Lung (tissue), 10 donors: Measurements from ENCODE around the gene POM121C. TPM values are rescaled to one million over a fixed set of nuclear protein-coding genes. Genes with fewer than 3 reads are reported as not detected.
A peak's percentile ranks its signal among the peaks of the same experiment; 100 is the strongest.
"Not testable (repeated sequence)": the region's sequence is repeated elsewhere in the genome, so short reads cannot be mapped to it uniquely, and the experiment has no call there.

Experiments used
- ATAC-seq: fragments of 200-7000 bp; cut with Tn5 transposase; one replicate; pipeline ENCODE4 v1.9.1; 2020; ENCODE audit warnings: moderate number of reproducible peaks; ENCODE audit not compliant: insufficient read depth, low FRiP score
- DNase-seq, 3 donors: peaks; one replicate each; pipeline ENCODE4 v3.0.0-alpha.2; 2013 to 2017
- H3K27ac ChIP-seq, 2 donors: one replicate each; pipeline ENCODE4 v1.5.1; 2013; ENCODE audit warnings: mild to moderate bottlenecking in 2 of 2, moderate library complexity in 2 of 2, control low read depth in 1 of 2, inconsistent platforms in 1 of 2, low read depth in 1 of 2, low read length in 1 of 2
- H3K27me3 ChIP-seq, 3 donors: one replicate each; pipeline ENCODE4 v1.5.1; 2013; ENCODE audit warnings: low read length in 2 of 3; ENCODE audit not compliant: control insufficient read depth in 3 of 3, insufficient read depth in 3 of 3
- H3K36me3 ChIP-seq, 4 donors: one replicate each; pipeline ENCODE4 v1.5.1; 2013; ENCODE audit warnings: low read length in 4 of 4, mild to moderate bottlenecking in 1 of 4, moderate library complexity in 1 of 4; ENCODE audit not compliant: control insufficient read depth in 4 of 4, insufficient read depth in 4 of 4
- H3K4me1 ChIP-seq, 5 donors: one replicate each; pipeline ENCODE4 v1.5.1; 2013; ENCODE audit warnings: low read length in 5 of 5, mild to moderate bottlenecking in 2 of 5, moderate library complexity in 1 of 5; ENCODE audit not compliant: control insufficient read depth in 5 of 5, insufficient read depth in 5 of 5
- H3K4me3 ChIP-seq: one replicate; pipeline ENCODE4 v1.5.1; 2013; ENCODE audit warnings: mild to moderate bottlenecking, control low read depth, moderate library complexity
- H3K9ac ChIP-seq, 2 donors: one replicate each; pipeline ENCODE4 v1.5.1; 2013; ENCODE audit warnings: low read length in 2 of 2, control low read depth in 1 of 2; ENCODE audit not compliant: insufficient read depth in 1 of 2
- H3K9me3 ChIP-seq, 4 donors: one replicate each; pipeline ENCODE4 v1.5.1; 2013; ENCODE audit warnings: low read length in 3 of 4, mild to moderate bottlenecking in 1 of 4, moderate library complexity in 1 of 4; ENCODE audit not compliant: control insufficient read depth in 4 of 4, insufficient read depth in 3 of 4
- WGBS, 2 donors: extraction: QIAGEN DNeasy Blood & Tissue Kit; methylation state at CpG; one replicate each; pipeline ENCODE4 v1.1.7; 2013; 5-methylcytosine and 5-hydroxymethylcytosine counted together
- polyA plus RNA-seq, 2 donors: library from polyadenylated mRNA; stranded (reverse); fragments of 200-250 nt; gene quantifications; one replicate each; pipeline ENCODE4 v1.2.1, GENCODE V29; 2013
- total RNA-seq, 2 donors: library from RNA; depleted of rRNA in 1 of 2; stranded (reverse); fragments of >200 nt in 1 of 2; gene quantifications; one replicate each; pipeline ENCODE4 v1.2.1, GENCODE V29; 2014 to 2021
- donor health status: Bipolar disorder and iron deficiency.
- donor health status: healthy.
- donor health status: DM: yes; HTN: yes; CAD: no.

Gene POM121C
- total and polyA plus RNA-seq, 4 donors, result 13.2 to 37.4 (median 21.3) TPM

DNA sequence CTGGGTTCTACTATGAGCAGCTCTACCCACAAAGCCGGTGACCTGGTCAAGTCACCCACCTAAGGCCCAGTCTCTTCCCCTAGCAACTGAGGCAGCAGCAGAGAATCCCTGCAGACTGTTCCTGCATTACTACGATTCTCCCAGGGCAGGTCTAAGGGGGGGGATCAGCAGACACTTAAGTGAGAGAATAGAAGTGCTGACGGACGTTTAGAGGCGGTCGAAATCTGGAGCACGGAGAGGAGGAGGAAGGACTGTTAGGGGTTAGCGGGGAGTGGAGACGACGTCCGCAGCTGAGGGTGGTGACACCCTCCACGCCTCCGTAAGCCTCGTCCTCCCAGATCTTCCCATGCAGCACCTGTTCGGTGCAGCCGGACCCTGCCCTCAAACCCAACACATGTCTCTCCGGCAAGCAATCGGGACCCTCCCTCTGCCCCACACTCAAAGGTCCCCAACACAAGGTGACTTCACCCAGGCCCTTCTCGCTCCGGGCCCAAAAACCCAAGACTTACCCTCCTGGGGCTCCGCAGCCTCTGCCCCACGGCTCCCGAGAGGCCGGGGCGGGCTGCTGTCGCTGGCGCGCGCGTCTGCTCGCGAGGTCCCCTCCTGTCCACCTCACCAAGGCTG, 632 bp downstream of the POM121C start:
- peak overlapping the region in 1 of 2 donors; percentile 90 for H3K27ac ChIP-seq
- peak overlapping the region; percentile 61 for H3K4me3 ChIP-seq
- not testable (repeated sequence) for H3K36me3 ChIP-seq, H3K27me3 ChIP-seq, H3K9me3 ChIP-seq, H3K4me1 ChIP-seq
- 1 to 2% methylated on average over 23 to 29 of the region's 32 CpGs for WGBS, 2 donors
- DNase-seq (peak in 2 of 3 donors; percentile 9 to 14), ATAC-seq (peak; percentile 25)
- peak overlapping the region in 1 of 2 donors; percentile 37 for H3K9ac ChIP-seq

DNA sequence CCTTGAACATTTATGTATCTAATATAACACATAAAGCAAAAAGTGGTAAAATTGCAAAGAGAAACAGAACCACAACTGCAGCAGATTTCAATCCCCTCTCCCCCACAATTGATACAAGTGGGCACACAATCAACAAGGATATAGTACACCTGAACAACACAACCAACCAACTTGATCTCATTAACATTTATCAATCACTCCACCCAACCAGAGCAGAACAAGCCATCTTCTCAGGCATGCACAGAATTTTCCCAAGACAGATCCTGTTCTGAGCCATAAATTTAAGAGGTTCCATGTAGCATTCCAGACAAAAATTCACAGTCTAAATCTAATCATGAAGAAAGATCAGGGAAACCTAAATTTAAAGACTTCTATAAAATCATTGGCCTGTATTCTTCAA, 5.8 kb downstream of the POM121C start:
- not testable (repeated sequence) for DNase-seq, H3K9ac ChIP-seq, H3K27ac ChIP-seq, H3K4me3 ChIP-seq, H3K36me3 ChIP-seq, H3K9me3 ChIP-seq, H3K4me1 ChIP-seq, ATAC-seq, H3K27me3 ChIP-seq

GRCh38 chr7:75477457-75477856, 8.6 kb downstream of the POM121C start:
- not testable (repeated sequence) for H3K4me1 ChIP-seq, DNase-seq, H3K4me3 ChIP-seq, H3K9me3 ChIP-seq, H3K27me3 ChIP-seq, ATAC-seq, H3K27ac ChIP-seq, H3K36me3 ChIP-seq, H3K9ac ChIP-seq

DNA sequence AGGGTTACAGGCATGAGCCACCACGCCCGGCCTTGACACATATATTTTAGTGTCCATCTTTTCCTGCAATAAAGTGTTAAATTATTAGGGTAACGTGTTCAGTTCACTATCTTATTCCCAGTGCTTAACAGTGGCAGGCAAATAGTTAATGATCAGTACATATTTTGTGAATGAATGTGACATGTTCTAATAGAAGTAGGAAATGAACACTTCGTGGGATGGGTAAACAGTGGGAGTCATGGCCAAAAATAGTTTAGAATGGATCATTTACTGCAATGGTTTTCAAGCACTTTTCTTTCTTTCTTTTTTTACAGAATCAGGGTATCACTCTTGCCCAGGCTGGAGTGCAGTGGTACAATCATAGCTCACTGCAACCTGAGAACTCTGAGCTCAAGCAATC, 15.9 kb downstream of the POM121C start:
- not testable (repeated sequence) for H3K4me1 ChIP-seq, H3K9ac ChIP-seq, H3K4me3 ChIP-seq, H3K9me3 ChIP-seq, H3K27ac ChIP-seq, H3K27me3 ChIP-seq, DNase-seq, ATAC-seq
- H3K36me3 ChIP-seq, result peaks cover 3 to 16% (median 9%) of the 10 kb centered on the region in 4 donors
- 91% methylated on average over 1 of the region's 4 CpGs; no CpG with 5 or more reads in 1 of the 2 donors for WGBS, 2 donors

GRCh38 chr7:75460541-75460940, 25.6 kb downstream of the POM121C start:
- WGBS, 2 donors, result 56 to 75% methylated on average over 1 to 4 of the region's 5 CpGs
- not testable (repeated sequence) for H3K4me3 ChIP-seq, DNase-seq

DNA sequence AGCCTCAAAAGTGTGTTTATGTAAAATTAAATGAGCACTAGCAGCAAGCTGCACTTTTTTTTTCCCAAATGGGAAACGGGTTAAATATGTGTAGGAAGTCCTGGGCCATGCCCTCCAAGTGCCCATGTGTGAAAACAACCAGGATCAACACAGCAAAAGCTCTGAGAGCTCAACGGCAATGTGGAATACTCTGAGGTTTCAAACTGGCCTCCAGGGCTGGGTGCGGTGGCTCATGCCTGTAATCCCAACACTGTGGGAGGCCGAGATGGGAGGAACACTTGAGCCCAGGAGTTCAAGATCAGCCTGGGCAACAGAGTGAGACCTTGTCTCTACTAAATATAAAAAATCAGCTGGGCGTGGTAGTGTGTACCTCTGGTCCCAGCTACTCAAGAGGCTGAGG, 28.1 kb downstream of the POM121C start:
- 94 to 100% methylated on average over 1 of the region's 5 CpGs for WGBS, 2 donors
- not testable (repeated sequence) for ATAC-seq, H3K36me3 ChIP-seq, H3K4me1 ChIP-seq, H3K27ac ChIP-seq, H3K9ac ChIP-seq, H3K27me3 ChIP-seq, H3K4me3 ChIP-seq, H3K9me3 ChIP-seq, DNase-seq

More at GRCh38 chr7:75460541-75460940, 25.6 kb downstream of the POM121C start:
- not testable (repeated sequence) for H3K27me3 ChIP-seq, H3K9ac ChIP-seq, H3K4me1 ChIP-seq, H3K27ac ChIP-seq, H3K9me3 ChIP-seq, H3K36me3 ChIP-seq, ATAC-seq

DNA sequence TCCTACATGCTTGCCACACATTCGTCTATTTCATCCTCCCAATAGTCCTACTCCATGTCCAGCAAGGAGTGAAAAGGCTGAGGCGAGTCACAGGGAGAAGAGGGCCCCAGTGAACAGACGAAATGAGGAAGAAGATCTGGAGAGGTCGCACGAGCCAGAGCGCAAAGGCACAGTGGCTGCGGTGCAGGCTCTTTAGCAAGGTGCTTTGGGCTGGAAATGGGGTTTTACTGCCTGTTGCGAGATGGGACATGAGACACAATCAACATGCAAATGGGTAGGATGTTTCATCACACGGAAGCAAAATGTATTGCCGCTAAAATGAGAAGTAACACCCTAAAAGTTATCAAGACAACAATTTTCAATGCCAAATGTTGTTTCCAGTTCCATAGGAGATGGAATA, 29.7 kb downstream of the POM121C start:
- not testable (repeated sequence) for ATAC-seq, H3K36me3 ChIP-seq, H3K27ac ChIP-seq, H3K9me3 ChIP-seq, DNase-seq, H3K4me1 ChIP-seq, H3K4me3 ChIP-seq, H3K27me3 ChIP-seq, H3K9ac ChIP-seq
- 50 to 66% methylated on average over 5 to 8 of the region's 10 CpGs for WGBS, 2 donors

- not testable (repeated sequence) for H3K9me3 ChIP-seq, H3K27me3 ChIP-seq, H3K9ac ChIP-seq, DNase-seq, H3K4me3 ChIP-seq, H3K36me3 ChIP-seq, H3K4me1 ChIP-seq, H3K27ac ChIP-seq
- ATAC-seq, result peak; percentile 69
- WGBS, 2 donors, result 14 to 18% methylated on average over 2 to 3 of the region's 4 CpGs
These were observed 33.6 kb downstream of the POM121C start for GRCh38 chr7:75452494-75452955.
